AG09309 (cell line): ENCODE data around the gene GRPEL1.

Source experiments
- DNase-seq: peaks from one replicate; pipeline ENCODE4 v3.0.0-alpha.2; 2010; ENCODE audit warnings: low read depth
- H3K4me3 ChIP-seq: 2 replicates; pipeline ENCODE4 v1.5.1; 2011; ENCODE audit warnings: mild to moderate bottlenecking, low read depth, low read length, moderate library complexity; ENCODE audit not compliant: control insufficient read depth
- CTCF ChIP-seq: IDR thresholded peaks from 2 replicates; pipeline ENCODE4 v1.5.1; 2011; ENCODE audit warnings: mild to moderate bottlenecking, low read depth, low read length, inconsistent platforms; ENCODE audit not compliant: insufficient read depth, control insufficient read depth; ENCODE audit errors: missing control alignments

Gene GRPEL1

DNA sequence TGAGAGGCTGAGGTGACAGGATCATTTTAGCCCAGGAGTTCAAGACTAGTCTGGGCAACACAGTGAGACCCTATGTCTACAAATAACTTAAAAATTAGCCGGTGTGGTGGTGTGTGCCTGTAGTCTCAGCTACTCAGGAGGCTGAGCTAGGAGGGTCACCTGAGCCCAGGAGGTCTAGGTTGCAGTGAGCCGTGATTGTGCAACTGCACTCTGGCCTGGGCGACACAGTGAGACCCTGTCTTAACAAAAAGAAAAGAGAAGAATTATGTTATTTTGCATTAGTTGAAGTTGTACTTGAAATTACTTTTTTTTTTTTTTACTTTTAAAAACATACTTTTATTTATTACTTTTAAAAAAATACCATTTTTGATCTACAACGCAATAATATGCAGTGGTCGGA lies 46.5 kb downstream of the GRPEL1 start:
- no peak overlapping the region for H3K4me3 ChIP-seq
- no peak for TF ChIP-seq CTCF
- no peak for DNase-seq

GRCh38 chr4:7020856-7021255 lies 47.0 kb downstream of the GRPEL1 start:
- TF ChIP-seq CTCF = no peak
- H3K4me3 ChIP-seq = no peak overlapping the region
- DNase-seq = no peak

GRCh38 chr4:7020290-7020689 lies 47.6 kb downstream of the GRPEL1 start:
- no peak overlapping the region for H3K4me3 ChIP-seq
- no peak for DNase-seq
- TF ChIP-seq CTCF = no peak

GRCh38 chr4:7019367-7019766 lies 48.5 kb downstream of the GRPEL1 start:
- no peak for DNase-seq
- H3K4me3 ChIP-seq = no peak overlapping the region
- no peak for TF ChIP-seq CTCF

GRCh38 chr4:7018281-7018680 lies 49.6 kb downstream of the GRPEL1 start:
- TF ChIP-seq CTCF = no peak
- no peak for DNase-seq

DNA sequence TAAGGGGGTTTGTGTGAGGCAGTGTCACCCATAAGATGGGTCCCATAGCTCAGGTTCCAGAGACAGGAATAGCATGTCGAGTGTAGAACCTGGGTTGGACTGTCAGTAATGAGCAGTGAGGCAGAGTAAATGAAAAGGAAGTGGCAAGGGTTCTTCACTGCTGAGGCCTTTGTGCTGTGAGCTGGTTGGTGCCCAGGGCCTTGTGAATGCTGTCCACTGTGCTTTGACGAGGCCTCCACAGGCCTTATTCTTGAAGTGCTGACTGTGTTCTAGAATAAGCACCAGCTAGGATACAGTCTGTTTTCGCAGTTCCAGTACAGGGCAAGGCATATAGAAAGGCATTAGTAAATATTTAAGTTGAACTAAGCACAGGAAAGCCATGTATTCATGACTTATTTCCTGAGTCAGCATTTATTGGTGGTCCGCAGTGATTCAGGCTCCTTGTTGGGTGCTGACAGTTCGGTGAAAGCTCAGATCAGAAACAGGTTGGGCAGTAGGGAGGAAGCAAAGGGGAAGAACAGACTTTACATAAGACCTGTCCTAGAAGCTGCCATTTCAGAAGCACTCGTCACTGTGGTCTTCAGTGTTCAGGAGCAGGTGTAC lies 50.3 kb downstream of the GRPEL1 start:
- DNase-seq = no peak
- no peak for TF ChIP-seq CTCF
- no peak overlapping the region for H3K4me3 ChIP-seq

More at GRCh38 chr4:7018281-7018680, 49.6 kb downstream of the GRPEL1 start:
- H3K4me3 ChIP-seq = no peak overlapping the region

DNA sequence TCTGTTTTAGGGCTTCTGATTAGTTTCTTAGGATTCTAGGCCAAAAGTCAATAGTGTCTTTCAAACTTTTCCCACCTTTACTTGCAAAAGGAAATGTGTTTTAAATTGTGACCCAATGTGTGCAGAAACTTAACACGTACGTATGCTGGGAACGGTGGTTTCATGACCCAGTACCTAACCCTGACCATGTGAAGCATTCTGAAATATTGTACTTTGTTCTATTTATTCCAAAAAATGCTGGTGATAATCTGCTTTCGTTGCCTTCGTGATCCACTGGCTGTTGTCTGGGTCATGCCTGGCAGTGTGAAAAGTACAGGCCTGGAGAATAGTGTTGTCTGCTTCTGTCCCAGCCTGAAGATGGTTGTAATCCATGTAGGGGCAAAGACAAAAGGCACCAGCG lies 51.4 kb downstream of the GRPEL1 start:
- no peak for DNase-seq
- H3K4me3 ChIP-seq = no peak overlapping the region
- TF ChIP-seq CTCF = no peak
